SHP77 treated with DMSO at 0.1 percent for 48 hours (cell line): ENCODE data around the gene USP17L10.
"Not testable (repeated sequence)": the region's sequence is repeated elsewhere in the genome, so short reads cannot be mapped to it uniquely, and the experiment has no call there.

Experiments
- DNase-seq: peaks from one replicate; lab custom pipeline; 2025; lab: John Stamatoyannopoulos, UW

Gene USP17L10

DNA sequence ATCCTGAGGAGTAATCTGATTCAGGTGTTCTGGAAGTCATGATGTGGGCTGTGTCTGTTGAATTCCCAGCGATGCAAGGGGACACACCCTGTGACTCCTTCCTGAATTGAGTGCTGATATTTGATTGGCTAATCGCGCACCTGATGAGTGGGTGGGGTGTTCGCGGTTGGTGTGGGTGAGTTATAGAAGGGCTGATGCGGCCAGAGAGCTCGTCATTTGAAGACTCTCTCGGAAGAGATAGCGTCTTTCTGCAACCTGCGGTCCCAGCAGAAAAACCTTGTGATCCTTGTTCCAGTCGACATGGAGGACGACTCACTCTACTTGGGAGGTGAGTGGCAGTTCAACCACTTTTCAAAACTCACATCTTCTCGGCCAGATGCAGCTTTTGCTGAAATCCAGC is at the start of gene USP17L10:
Gene USP17L10 (plus strand): TSS at position 301 of the 400 bp plus-strand sequence. CDS start 0 bp downstream, at position 301.
- DNase-seq = not testable (repeated sequence)

DNA sequence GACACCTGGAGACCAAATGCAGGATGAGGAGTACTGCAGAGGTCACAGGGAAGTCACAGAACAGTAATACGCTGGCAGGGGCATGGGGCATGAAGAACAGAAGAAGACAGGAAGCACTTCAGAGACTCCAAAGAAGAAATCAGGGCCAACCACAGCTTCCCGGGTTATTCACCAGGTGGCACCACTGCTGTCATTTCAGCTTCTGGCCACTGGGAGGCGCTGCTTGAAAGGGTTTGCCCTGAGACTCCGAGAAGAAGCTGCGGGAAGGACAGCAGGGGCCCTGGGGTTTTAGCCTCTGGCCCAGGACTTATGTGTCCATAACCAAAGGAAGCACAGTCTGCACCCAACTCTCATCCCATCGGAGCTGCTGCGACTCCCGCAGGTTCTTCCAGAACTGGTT is 44.5 kb upstream of the USP17L10 start:
- not testable (repeated sequence) for DNase-seq

GRCh38 chr4:9169791-9170459 is 40.5 kb upstream of the USP17L10 start, which contains the start of gene FAM90A26:
TSS of gene FAM90A26 (plus strand) at chr4:9170409. CDS start at chr4:9173173, 2,764 bp downstream.
- DNase-seq = not testable (repeated sequence)

- DNase-seq = not testable (repeated sequence)
These were observed 4.2 kb downstream of the USP17L10 start for GRCh38 chr4:9214701-9215100.

- DNase-seq = not testable (repeated sequence)
These were observed 4.6 kb downstream of the USP17L10 start, which contains the start of gene USP17L11 for GRCh38 chr4:9215105-9215504. TSS of gene USP17L11 (plus strand) at chr4:9215405. CDS start at chr4:9215405, 0 bp downstream.

GRCh38 chr4:9219852-9220251 is 9.4 kb downstream of the USP17L10 start, which contains the start of gene USP17L12:
TSS of gene USP17L12 (plus strand) at chr4:9220152. CDS start at chr4:9220152, 0 bp downstream.
- DNase-seq = not testable (repeated sequence)

GRCh38 chr4:9224596-9224995 is 14.1 kb downstream of the USP17L10 start, which contains the start of gene USP17L13:
TSS of gene USP17L13 (plus strand) at chr4:9224896. CDS start at chr4:9224896, 0 bp downstream.
- not testable (repeated sequence) for DNase-seq

- DNase-seq = not testable (repeated sequence)
These were observed 19.8 kb downstream of the USP17L10 start for GRCh38 chr4:9230249-9230648.

GRCh38 chr4:9234085-9234484 is 23.6 kb downstream of the USP17L10 start, which contains the start of gene USP17L15:
TSS of gene USP17L15 (plus strand) at chr4:9234385. CDS start at chr4:9234385, 0 bp downstream.
- DNase-seq = not testable (repeated sequence)

GRCh38 chr4:9238461-9238860 is 28.0 kb downstream of the USP17L10 start:
- not testable (repeated sequence) for DNase-seq

- DNase-seq = not testable (repeated sequence)
These were observed 33.1 kb downstream of the USP17L10 start, which contains the start of gene USP17L17 for GRCh38 chr4:9243579-9243978. TSS of gene USP17L17 (plus strand) at chr4:9243879. CDS start at chr4:9243879, 0 bp downstream.

DNA sequence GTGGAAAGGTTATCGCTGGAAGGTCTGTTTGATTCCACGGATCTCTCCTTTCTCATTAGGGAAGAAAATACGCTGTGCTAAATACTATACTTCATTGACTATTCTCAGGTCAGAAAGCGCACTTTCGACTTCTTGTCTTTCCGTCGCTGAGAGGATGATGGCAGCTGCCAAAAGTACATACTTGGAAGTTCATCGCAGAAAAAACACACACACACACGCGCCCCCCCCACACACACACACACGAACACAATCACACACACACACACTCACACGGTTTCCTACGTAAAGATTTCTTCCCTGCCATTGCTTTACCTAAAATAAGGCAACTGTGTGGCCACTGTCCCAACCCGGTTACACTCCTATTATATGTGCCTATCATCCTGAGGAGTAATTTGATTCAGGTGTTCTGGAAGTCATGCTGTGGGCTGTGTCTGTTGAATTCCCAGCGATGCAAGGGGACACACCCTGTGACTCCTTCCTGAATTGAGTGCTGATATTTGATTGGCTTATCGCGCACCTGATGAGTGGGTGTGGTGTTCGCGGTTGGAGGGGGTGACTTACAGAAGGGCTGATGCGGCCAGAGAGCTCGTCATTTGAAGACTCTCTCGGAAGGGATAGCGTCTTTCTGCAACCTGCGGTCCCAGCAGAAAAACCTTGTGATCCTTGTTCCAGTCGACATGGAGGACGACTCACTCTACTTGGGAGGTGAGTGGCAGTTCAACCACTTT is 37.7 kb downstream of the USP17L10 start, which contains the start of gene USP17L18:
Gene USP17L18 (plus strand): TSS at position 678 of the 728 bp plus-strand sequence. CDS start 0 bp downstream, at position 678.
- DNase-seq = not testable (repeated sequence)

DNA sequence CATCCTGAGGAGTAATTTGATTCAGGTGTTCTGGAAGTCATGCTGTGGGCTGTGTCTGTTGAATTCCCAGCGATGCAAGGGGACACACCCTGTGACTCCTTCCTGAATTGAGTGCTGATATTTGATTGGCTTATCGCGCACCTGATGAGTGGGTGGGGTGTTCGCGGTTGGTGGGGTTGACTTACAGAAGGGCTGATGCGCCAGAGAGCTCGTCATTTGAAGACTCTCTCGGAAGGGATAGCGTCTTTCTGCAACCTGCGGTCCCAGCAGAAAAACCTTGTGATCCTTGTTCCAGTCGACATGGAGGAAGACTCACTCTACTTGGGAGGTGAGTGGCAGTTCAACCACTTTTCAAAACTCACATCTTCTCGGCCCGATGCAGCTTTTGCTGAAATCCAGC is 42.6 kb downstream of the USP17L10 start, which contains the start of gene USP17L19:
Gene USP17L19 (plus strand): TSS at position 301 of the 400 bp plus-strand sequence. CDS start 0 bp downstream, at position 301.
- DNase-seq = not testable (repeated sequence)

DNA sequence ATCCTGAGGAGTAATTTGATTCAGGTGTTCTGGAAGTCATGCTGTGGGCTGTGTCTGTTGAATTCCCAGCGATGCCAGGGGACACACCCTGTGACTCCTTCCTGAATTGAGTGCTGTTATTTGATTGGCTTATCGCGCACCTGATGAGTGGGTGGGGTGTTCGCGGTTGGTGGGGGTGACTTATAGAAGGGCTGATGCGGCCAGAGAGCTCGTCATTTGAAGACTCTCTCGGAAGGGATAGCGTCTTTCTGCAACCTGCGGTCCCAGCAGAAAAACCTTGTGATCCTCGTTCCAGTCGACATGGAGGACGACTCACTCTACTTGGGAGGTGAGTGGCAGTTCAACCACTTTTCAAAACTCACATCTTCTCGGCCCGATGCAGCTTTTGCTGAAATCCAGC is 47.4 kb downstream of the USP17L10 start, which contains the start of gene USP17L20:
Gene USP17L20 (plus strand): TSS at position 301 of the 400 bp plus-strand sequence. CDS start 0 bp downstream, at position 301.
- not testable (repeated sequence) for DNase-seq
